GM20000 (cell line): ENCODE results near the gene FPR1.

ENCODE experiments used
- DNase-seq: peaks from one replicate; pipeline ENCODE4 v3.0.0; 2012; ENCODE audit warnings: low spot score
- TF ChIP-seq, protein P1 (sequence below): IDR thresholded peaks from 2 replicates; pipeline ENCODE4 v1.5.1; 2012; ENCODE audit warnings: mild to moderate bottlenecking, control low read depth; ENCODE audit errors: extremely low read depth, missing control alignments

Gene FPR1

DNA sequence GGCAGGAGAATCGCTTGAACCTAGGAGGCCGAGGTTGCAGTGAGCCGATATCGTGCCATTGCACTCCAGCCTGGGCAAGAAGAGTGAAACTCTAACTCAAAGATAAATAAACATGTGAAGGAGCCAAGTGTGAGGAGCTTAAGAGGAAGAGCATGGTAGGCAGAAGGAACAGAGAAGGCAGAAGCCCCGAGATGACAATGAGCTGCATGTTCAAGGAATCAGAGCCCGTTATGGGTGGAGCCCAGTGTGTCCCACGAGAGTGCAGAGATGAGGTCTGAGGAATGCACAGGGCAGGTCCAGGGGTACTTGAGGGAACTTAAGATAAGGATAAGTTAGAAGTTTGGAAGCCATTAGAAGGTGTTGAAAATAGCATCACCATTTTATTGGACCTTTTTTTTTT lies 10.0 kb upstream of the FPR1 start:
- DNase-seq, result no peak
- TF ChIP-seq, protein P1, sequence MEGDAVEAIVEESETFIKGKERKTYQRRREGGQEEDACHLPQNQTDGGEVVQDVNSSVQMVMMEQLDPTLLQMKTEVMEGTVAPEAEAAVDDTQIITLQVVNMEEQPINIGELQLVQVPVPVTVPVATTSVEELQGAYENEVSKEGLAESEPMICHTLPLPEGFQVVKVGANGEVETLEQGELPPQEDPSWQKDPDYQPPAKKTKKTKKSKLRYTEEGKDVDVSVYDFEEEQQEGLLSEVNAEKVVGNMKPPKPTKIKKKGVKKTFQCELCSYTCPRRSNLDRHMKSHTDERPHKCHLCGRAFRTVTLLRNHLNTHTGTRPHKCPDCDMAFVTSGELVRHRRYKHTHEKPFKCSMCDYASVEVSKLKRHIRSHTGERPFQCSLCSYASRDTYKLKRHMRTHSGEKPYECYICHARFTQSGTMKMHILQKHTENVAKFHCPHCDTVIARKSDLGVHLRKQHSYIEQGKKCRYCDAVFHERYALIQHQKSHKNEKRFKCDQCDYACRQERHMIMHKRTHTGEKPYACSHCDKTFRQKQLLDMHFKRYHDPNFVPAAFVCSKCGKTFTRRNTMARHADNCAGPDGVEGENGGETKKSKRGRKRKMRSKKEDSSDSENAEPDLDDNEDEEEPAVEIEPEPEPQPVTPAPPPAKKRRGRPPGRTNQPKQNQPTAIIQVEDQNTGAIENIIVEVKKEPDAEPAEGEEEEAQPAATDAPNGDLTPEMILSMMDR, result no peak

DNA sequence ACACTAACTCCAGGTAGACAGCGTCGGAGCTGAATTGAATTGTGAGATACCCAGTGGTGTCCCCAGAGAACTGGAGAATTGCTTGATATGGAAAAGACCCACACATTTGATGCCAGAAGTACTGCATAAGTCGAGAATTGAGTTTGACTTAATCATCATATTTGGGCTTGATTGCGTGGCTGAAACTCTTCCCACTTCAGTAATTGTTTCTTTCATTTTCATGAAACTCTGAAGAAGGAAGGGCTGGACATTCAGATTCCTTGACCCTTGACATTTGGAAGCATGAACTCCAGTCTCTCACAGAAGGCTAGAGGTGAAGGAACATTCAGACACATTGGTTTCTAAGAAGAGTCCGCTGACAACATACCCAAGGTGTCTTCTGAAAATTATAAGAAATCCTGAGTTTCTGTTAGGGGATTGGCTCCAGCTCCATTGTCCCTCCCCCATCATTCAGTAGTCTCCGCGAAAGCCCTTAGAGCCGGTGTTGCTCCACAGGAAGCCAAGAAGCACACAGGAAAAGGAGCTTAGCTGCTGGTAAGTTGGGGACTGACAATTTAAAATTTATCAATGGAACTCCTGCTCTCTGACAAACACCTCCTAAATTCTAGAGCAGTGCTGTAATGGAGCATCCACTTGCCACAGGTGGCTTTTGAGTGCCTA lies 9.1 kb upstream of the FPR1 start, which contains the start of gene FPR2:
TSS of gene FPR2 (plus strand) at position 484 of the 660 bp plus-strand sequence. CDS start 7,479 bp downstream, outside the sequence.
- DNase-seq, result no peak
- TF ChIP-seq, protein P1, result no peak

DNA sequence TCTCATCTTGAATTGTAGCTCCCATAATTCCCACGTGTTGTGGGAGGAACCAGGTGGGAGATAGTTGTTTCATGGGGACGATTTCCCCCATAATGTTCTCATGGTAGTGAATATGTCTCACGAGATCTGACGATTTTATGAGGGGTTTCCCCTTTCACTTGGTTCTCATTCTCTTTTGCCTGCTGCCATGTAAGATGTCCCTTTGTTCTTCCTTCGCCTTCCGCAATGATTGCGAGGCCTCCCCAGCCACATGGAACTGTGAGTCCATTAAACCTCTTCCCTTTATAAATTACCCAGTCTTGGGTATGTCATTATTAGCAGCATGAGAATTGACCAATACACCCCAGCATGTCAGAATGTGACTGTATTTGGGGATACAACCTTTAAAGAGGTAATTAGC lies 3.9 kb upstream of the FPR1 start:
- no peak for DNase-seq
- TF ChIP-seq, protein P1, result no peak

GRCh38 chr19:51754770-51755169 lies 3.1 kb upstream of the FPR1 start:
- TF ChIP-seq, protein P1, result no peak
- DNase-seq, result no peak

- no peak for DNase-seq
- TF ChIP-seq, protein P1, result no peak
Observed at GRCh38 chr19:51754109-51754508, 2.4 kb upstream of the FPR1 start.

GRCh38 chr19:51750400-51751094 lies 1.1 kb downstream of the FPR1 start:
- TF ChIP-seq, protein P1, result no peak
- DNase-seq, result no peak

- TF ChIP-seq, protein P1, result no peak
- no peak for DNase-seq
Observed at GRCh38 chr19:51749979-51750378, 1.7 kb downstream of the FPR1 start.
